GM12878 (cell line): Measurements from ENCODE around the gene GRM5. TPM values are rescaled to one million over a fixed set of nuclear protein-coding genes. Genes with fewer than 3 reads are reported as not detected.

Experiments used
- ATAC-seq: fragments of 200-7000 bp; cut with Tn5 transposase; 3 replicates; pipeline ENCODE4 v1.9.1; 2020; ENCODE audit warnings: mild to moderate bottlenecking, moderate library complexity
- BruUV-seq: library from RNA; stranded (reverse); fragments of 400-500 nt; replicated peaks from 2 replicates; lab custom pipeline; 2021; lab: Mats Ljungman, UMichigan
- CTCF ChIA-PET: fragments of 300-600 bp; sonication (Branson Sonifier 250); formaldehyde crosslinking; extraction: SDS; loops from one replicate; lab custom pipeline; 2021; ENCODE audit warnings: inconsistent platforms; lab: Yijun Ruan, JAX
- POLR2A ChIA-PET: fragments of 350-600 bp; formaldehyde crosslinking; extraction: SDS; loops from one replicate; lab custom pipeline; 2021; ENCODE audit warnings: inconsistent platforms; lab: Charles Lee
- RAD21 ChIA-PET: fragments of 300-600 bp; sonication (Branson Sonifier 250); formaldehyde crosslinking; loops from one replicate; lab custom pipeline; 2023; ENCODE audit warnings: antibody characterized with exemption; ENCODE audit not compliant: unreplicated experiment; lab: Charles Lee
- SMC1A ChIA-PET: fragments of 300-600 bp; sonication (Branson Sonifier 250); formaldehyde crosslinking; loops from one replicate; lab custom pipeline; 2023; ENCODE audit not compliant: unreplicated experiment, uncharacterized antibody; lab: Charles Lee
- DNase-seq: peaks from one replicate; pipeline ENCODE4 v3.0.0-alpha.2; 2011; ENCODE audit warnings: low read depth, low spot score
- FAIRE-seq: peaks from 3 replicates; lab custom pipeline; 2011; peaks lifted over from hg19 to GRCh38; lab: Jason Lieb, UNC
- H2AFZ ChIP-seq: 2 replicates; pipeline ENCODE4 v1.6.0; 2011; ENCODE audit warnings: low read depth, low read length, control low read depth; ENCODE audit not compliant: control insufficient read depth
- H3K27ac ChIP-seq: 2 replicates; pipeline ENCODE4 v1.5.1; 2011; ENCODE audit warnings: control low read depth; ENCODE audit not compliant: control insufficient read depth, insufficient read depth
- H3K27me3 ChIP-seq, 2 experiments: replicated peaks in 1 of 2; 2 replicates each; pipeline versions ENCODE4 v1.6.0 to v1.6.1; 2011; ENCODE audit warnings: low read length in 1 of 2; ENCODE audit not compliant: control insufficient read depth in 2 of 2, insufficient read depth in 2 of 2
- H3K36me3 ChIP-seq, 2 experiments: 2 replicates each; pipeline ENCODE4 v1.5.1; 2011; ENCODE audit warnings: low read length in 1 of 2; ENCODE audit not compliant: control insufficient read depth in 2 of 2, insufficient read depth in 2 of 2
- H3K4me1 ChIP-seq: 2 replicates; pipeline ENCODE4 v1.6.1; 2011; ENCODE audit warnings: mild to moderate bottlenecking, low read length, moderate library complexity, mixed read lengths; ENCODE audit not compliant: control insufficient read depth, insufficient read depth
- H3K4me2 ChIP-seq: 2 replicates; pipeline ENCODE4 v1.6.0; 2011; ENCODE audit warnings: control low read depth; ENCODE audit not compliant: control insufficient read depth, insufficient read depth
- H3K4me3 ChIP-seq: fragments of 200-600 bp; sonication (generic); 2 replicates; pipeline ENCODE4 v1.5.1; 2016
- H3K79me2 ChIP-seq: 2 replicates; pipeline ENCODE4 v1.6.0; 2011; ENCODE audit warnings: low read length; ENCODE audit not compliant: control insufficient read depth, insufficient read depth
- H3K9ac ChIP-seq: 2 replicates; pipeline ENCODE4 v1.8.0; 2011; ENCODE audit warnings: low read length, control low read depth, mixed read lengths; ENCODE audit not compliant: control insufficient read depth, insufficient read depth
- H3K9me3 ChIP-seq: replicated peaks from 3 replicates; pipeline ENCODE4 v1.5.1; 2011; ENCODE audit warnings: mild to moderate bottlenecking, low read length; ENCODE audit not compliant: control insufficient read depth, insufficient read depth
- H4K20me1 ChIP-seq: 2 replicates; pipeline ENCODE4 v1.6.0; 2011; ENCODE audit not compliant: control insufficient read depth, insufficient read depth
- BCLAF1 ChIP-seq: fragments of 450-650 bp; IDR thresholded peaks from 2 replicates; pipeline ENCODE4 v1.6.1; 2017; ENCODE audit warnings: antibody characterized with exemption, mild to moderate bottlenecking, moderate library complexity
- EP300 ChIP-seq, 2 experiments: fragments of 150-350 bp in 1 of 2; IDR thresholded peaks; 2 replicates each; pipeline ENCODE4 v1.6.1; 2011 to 2012; ENCODE audit warnings: low read depth in 2 of 2, low read length in 2 of 2, borderline replicate concordance in 1 of 2, improper control_type of control experiment in 1 of 2, inconsistent platforms in 1 of 2; ENCODE audit not compliant: control insufficient read depth in 1 of 2
- MXI1 ChIP-seq: fragments of 150-350 bp; IDR thresholded peaks from 2 replicates; pipeline ENCODE4 v1.6.1; 2011; ENCODE audit warnings: low read depth, mild to moderate bottlenecking, inconsistent platforms, low read length, improper control_type of control experiment
- MYC ChIP-seq: IDR thresholded peaks from 2 replicates; pipeline ENCODE4 v1.6.1; 2011; ENCODE audit warnings: mild to moderate bottlenecking, low read length, moderate library complexity, inconsistent platforms; ENCODE audit not compliant: insufficient read depth, insufficient replicate concordance, insufficient read length, severe bottlenecking
- NR2F1 ChIP-seq: fragments of 450-650 bp; conservative IDR thresholded peaks from 2 replicates; pipeline ENCODE4 v1.6.1; 2017; ENCODE audit warnings: mild to moderate bottlenecking
- TAF1 ChIP-seq: IDR thresholded peaks from 2 replicates; pipeline ENCODE4 v1.6.1; 2011; ENCODE audit warnings: mild to moderate bottlenecking, low read depth, low read length, borderline replicate concordance
- TCF12 ChIP-seq: IDR thresholded peaks from 2 replicates; pipeline ENCODE4 v1.6.1; 2011; ENCODE audit warnings: low read depth, mild to moderate bottlenecking, low read length
- ZBTB40 ChIP-seq: fragments of 450-650 bp; IDR thresholded peaks from 2 replicates; pipeline ENCODE4 v1.6.1; 2016; ENCODE audit warnings: mild to moderate bottlenecking, moderate library complexity, borderline replicate concordance
- ZNF274 ChIP-seq: IDR thresholded peaks from one replicate; pipeline ENCODE4 v1.8.0; 2011; ENCODE audit not compliant: insufficient read length, insufficient read depth
- ZNF687 ChIP-seq: fragments of 450-650 bp; IDR thresholded peaks from 2 replicates; pipeline ENCODE4 v1.6.1; 2017; ENCODE audit warnings: mild to moderate bottlenecking, moderate library complexity
- WGBS: methylation state at CpG from one replicate; pipeline ENCODE4 v1.1.6; 2016; ENCODE audit warnings: low lambda C conversion rate; ENCODE audit not compliant: insufficient replicate concordance, insufficient coverage; ENCODE audit errors: missing lambda C conversion rate; 5-methylcytosine and 5-hydroxymethylcytosine counted together
- in situ Hi-C: fragments of 300-500 bp; cut with MboI; formaldehyde crosslinking; loops from 9 replicates; pipeline ENCODE4 v1.14.3; 2018; ENCODE audit warnings: mixed read lengths
- intact Hi-C: fragments of 100-400 bp; cut with micrococcal nuclease; formaldehyde crosslinking; loops from one replicate; pipeline ENCODE4 v1.14.2; 2022; ENCODE audit not compliant: unreplicated experiment
- polyA plus RNA-seq, 11 experiments: library from polyadenylated mRNA; depleted of rRNA in 4 of 11; unstranded in 6 of 11; stranded (reverse) in 5 of 11; fragments of >200 nt; fragmentation: Nextera tagmentation in 4 of 11; fragmentation: Illumina TruSeq in 1 of 11; extraction: Ambion mirVana in 4 of 11; extraction: Trizol in 1 of 11; gene quantifications; 1 replicate in 1 of 11; 2 replicates in 10 of 11; pipeline versions ENCODE4 v1.2.1 to v1.2.3, GENCODE V29; 2011 to 2016; ENCODE audit warnings: inconsistent platforms in 2 of 11, missing spikeins in 2 of 11, low read depth in 1 of 11
- total RNA-seq, 4 experiments: library from RNA; depleted of rRNA in 3 of 4; stranded (reverse); fragments of >200 nt in 3 of 4; fragmentation: Illumina TruSeq in 1 of 4; extraction: Trizol in 1 of 4; gene quantifications; 2 replicates each; pipeline versions ENCODE4 v1.2.1 to v1.2.3, GENCODE V29; 2013 to 2021

The GRM5 gene
- total and polyA plus RNA-seq, 10 of the 15 experiments (the other 5 are each of a cell fraction or from before 2014, with no cell fraction given): not detected

GRCh38 chr11:88831303-88831890, 234.4 kb downstream of the GRM5 start:
- SMC1A ChIA-PET: no interaction called here
- POLR2A ChIA-PET: no interaction called here
- Histone ChIP-seq H3K27me3 (no peaks in the 10 kb centered on the region; a peak in 1 of 4 replicates), H3K4me2 (no peak overlapping the region), H3K9me3 (no peaks in the 10 kb centered on the region; the same call in 2 of the 3 replicates), H3K4me3 (no peak overlapping the region), H3K27ac (no peak overlapping the region), H3K79me2 (no peaks in the 10 kb centered on the region), H3K36me3 (no peaks in the 10 kb centered on the region), H3K4me1 (no peaks in the 10 kb centered on the region), H2AFZ (no peak overlapping the region), H3K9ac (no peak overlapping the region), H4K20me1 (no peaks in the 10 kb centered on the region)
- FAIRE-seq: no peak
- CTCF ChIA-PET: no interaction called here
- BruUV-seq: no TSS peak
- no peak for DNase-seq
- no peak for ATAC-seq
- in situ Hi-C loops: no loop called here
- RAD21 ChIA-PET: no interaction called here
- intact Hi-C loops: no loop called here
- 0% methylated on average over 3 of the region's 3 CpGs for WGBS
- TF ChIP-seq MXI1 (no peak), EP300 (IDR thresholded peaks at IDR 0.05; ENCODE audit: borderline replicate concordance in 1 of 2, control insufficient read depth in 1 of 2, low read depth in 2 of 2, low read length in 2 of 2) (no peak), TCF12 (no peak), NR2F1 (no peak), ZNF274 (no peak), ZBTB40 (no peak), MYC (no peak), TAF1 (no peak), BCLAF1 (no peak), ZNF687 (no peak)
